H1 (cell line): ENCODE data around the gene DKK3. TPM values are rescaled to one million over a fixed set of nuclear protein-coding genes. Genes with fewer than 3 reads are reported as not detected.
A peak's percentile ranks its signal among the peaks of the same experiment; 100 is the strongest.

Experiments
- CHD7 ChIP-seq: fragments of 300-600 bp; sonication (generic); IDR thresholded peaks from 2 replicates; pipeline ENCODE4 v1.7.1; 2012; ENCODE audit warnings: low read length, moderate library complexity, mild to moderate bottlenecking, inconsistent platforms; ENCODE audit not compliant: insufficient replicate concordance
- EZH2 ChIP-seq: fragments of 200-600 bp; sonication (generic); IDR thresholded peaks from 2 replicates; pipeline ENCODE4 v1.7.1; 2012; ENCODE audit warnings: low read depth, mild to moderate bottlenecking, moderate library complexity, low read length, inconsistent platforms; ENCODE audit not compliant: severe bottlenecking
- GABPA ChIP-seq: IDR thresholded peaks from 2 replicates; pipeline ENCODE4 v1.6.1; 2011; ENCODE audit warnings: mild to moderate bottlenecking, low read length, moderate library complexity, borderline replicate concordance; ENCODE audit not compliant: insufficient read depth
- NANOG ChIP-seq: IDR thresholded peaks from 2 replicates; pipeline ENCODE4 v1.6.1; 2011; ENCODE audit warnings: low read length, low read depth, mild to moderate bottlenecking, inconsistent platforms; ENCODE audit not compliant: insufficient read depth, poor library complexity, severe bottlenecking
- NRF1 ChIP-seq: IDR thresholded peaks from 2 replicates; pipeline ENCODE4 v1.6.1; 2011; ENCODE audit warnings: mild to moderate bottlenecking, low read depth, low read length, improper control_type of control experiment
- POLR2A ChIP-seq, 2 experiments: IDR thresholded peaks; 1 replicate in 1 of 2; 2 replicates in 1 of 2; pipeline ENCODE4 v1.6.1; 2011; ENCODE audit warnings: low read depth in 2 of 2, low read length in 2 of 2, mild to moderate bottlenecking in 2 of 2; ENCODE audit errors: control extremely low read depth in 1 of 2
- SAP30 ChIP-seq: fragments of 300-600 bp; sonication (generic); IDR thresholded peaks from 2 replicates; pipeline ENCODE4 v1.7.1; 2012; ENCODE audit warnings: low read length, moderate library complexity, mild to moderate bottlenecking, inconsistent platforms; ENCODE audit not compliant: insufficient read depth, insufficient replicate concordance
- SP1 ChIP-seq: IDR thresholded peaks from 2 replicates; pipeline ENCODE4 v1.6.1; 2011; ENCODE audit warnings: low read depth, low read length
- SUZ12 ChIP-seq: fragments of 200-600 bp; sonication (generic); IDR thresholded peaks from 2 replicates; pipeline ENCODE4 v1.6.1; 2012; ENCODE audit warnings: mild to moderate bottlenecking, inconsistent platforms, low read length, moderate library complexity, mixed read lengths
- polyA plus RNA-seq, 7 experiments: library from polyadenylated mRNA; depleted of rRNA in 3 of 7; stranded (reverse) in 5 of 7; unstranded in 2 of 7; fragments of >200 nt in 5 of 7; fragments of 200-250 nt in 2 of 7; gene quantifications; 1 replicate in 5 of 7; 2 replicates in 1 of 7; 4 replicates in 1 of 7; pipeline versions ENCODE4 v1.2.1 to v1.2.3, GENCODE V29; 2011 to 2013; ENCODE audit warnings: missing spikeins in 2 of 7, mixed read lengths in 2 of 7
- total RNA-seq: library from RNA; stranded (reverse); fragmentation: NEBNext Ultra II Directional; extraction: Animal tissue kit (Norgen Biotek cat#: 25700); gene quantifications from 2 replicates; pipeline ENCODE4 v1.2.1, GENCODE V29; 2021

The DKK3 gene
- total and polyA plus RNA-seq, 2 of the 8 experiments (the other 6 are each of a cell fraction or from before 2014, with no cell fraction given), result 30.0 to 40.1 TPM

GRCh38 chr11:11966826-11967668 is 41.4 kb downstream of the DKK3 start (continued):
- TF ChIP-seq NANOG (no peak), SUZ12 (no peak), CHD7 (no peak), EZH2 (no peak), SP1 (no peak), POLR2A (IDR thresholded peaks at IDR 0.05; ENCODE audit: control extremely low read depth in 1 of 2, low read depth in 2 of 2, low read length in 2 of 2) (no peak), NRF1 (no peak), GABPA (0 out of 2 replicates have a peak, but pooled peaks have one; percentile 12), SAP30 (no peak)
